ENCODE measurements around the gene ZBTB7C.

DNA sequence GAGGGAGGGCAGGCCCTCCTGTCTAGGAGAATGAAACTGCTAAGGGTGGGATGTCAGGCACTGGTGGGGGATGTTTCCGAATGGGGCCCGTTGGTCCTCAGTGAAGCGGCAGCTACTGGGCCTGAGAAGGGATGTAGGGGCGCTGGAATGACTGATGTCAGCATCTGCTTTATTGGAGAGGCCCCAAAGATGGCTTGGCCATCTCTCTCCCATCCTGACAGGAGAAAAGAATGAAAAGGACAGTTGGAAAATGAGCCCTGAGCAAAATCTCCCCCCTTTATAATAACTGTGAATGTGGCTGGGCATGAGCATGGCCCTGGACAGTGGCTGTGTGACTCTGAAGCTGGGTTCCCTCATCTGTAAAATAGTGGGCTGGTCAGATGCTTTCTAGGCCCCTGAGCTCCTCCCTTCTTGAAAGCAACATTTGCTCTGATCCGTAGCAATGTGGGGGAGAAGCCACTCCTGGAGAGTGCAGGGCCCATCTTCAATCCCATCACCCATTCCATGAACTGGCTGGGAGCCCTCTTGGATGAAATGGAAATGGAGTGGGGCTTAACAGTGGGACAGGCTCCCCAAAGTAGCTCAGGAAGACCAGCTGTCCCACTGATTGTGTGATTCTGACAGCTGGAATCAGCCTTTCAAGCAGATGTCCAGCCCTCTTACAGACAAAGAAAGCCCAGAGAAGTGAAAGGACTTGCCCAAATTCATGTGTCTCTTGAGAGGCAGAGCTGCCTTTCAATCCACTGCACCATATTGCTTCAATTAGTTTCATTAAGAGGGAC is 246.0 kb downstream of the ZBTB7C start:
- TF ChIP-seq ZNF510 (tag by site-specific recombination; IDR thresholded peaks at IDR 0.05; ENCODE audit: insufficient replicate concordance) (no peak), YY1 (tag by site-specific recombination; IDR thresholded peaks at IDR 0.05) (no peak), ZNF394 (tag by site-specific recombination; IDR thresholded peaks at IDR 0.05; ENCODE audit: borderline replicate concordance) (no peak), SETDB1 (IDR thresholded peaks at IDR 0.05; ENCODE audit: insufficient read length, low read length) (no peak), MYNN (tag by site-specific recombination; IDR thresholded peaks at IDR 0.05; ENCODE audit: borderline replicate concordance) (no peak), RBAK (tag by site-specific recombination; IDR thresholded peaks at IDR 0.05) (no peak), ZNF837 (tag by site-specific recombination; IDR thresholded peaks at IDR 0.05) (no peak)
- TF ChIP-seq, protein P1, sequence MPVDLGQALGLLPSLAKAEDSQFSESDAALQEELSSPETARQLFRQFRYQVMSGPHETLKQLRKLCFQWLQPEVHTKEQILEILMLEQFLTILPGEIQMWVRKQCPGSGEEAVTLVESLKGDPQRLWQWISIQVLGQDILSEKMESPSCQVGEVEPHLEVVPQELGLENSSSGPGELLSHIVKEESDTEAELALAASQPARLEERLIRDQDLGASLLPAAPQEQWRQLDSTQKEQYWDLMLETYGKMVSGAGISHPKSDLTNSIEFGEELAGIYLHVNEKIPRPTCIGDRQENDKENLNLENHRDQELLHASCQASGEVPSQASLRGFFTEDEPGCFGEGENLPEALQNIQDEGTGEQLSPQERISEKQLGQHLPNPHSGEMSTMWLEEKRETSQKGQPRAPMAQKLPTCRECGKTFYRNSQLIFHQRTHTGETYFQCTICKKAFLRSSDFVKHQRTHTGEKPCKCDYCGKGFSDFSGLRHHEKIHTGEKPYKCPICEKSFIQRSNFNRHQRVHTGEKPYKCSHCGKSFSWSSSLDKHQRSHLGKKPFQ (tag by site-specific recombination; IDR thresholded peaks at IDR 0.05), result no peak
